HG03457 (cell line): Measurements from ENCODE around the gene APOA1.

Experiments used
- ATAC-seq: cut with Tn5 transposase; IDR thresholded peaks from one replicate; pipeline ENCODE4 v1.9.1; 2021; ENCODE audit warnings: moderate number of reproducible peaks; ENCODE audit not compliant: unreplicated experiment

The APOA1 gene

GRCh38 chr11:116859175-116859574 is 21.8 kb upstream of the APOA1 start:
- no peak for ATAC-seq

GRCh38 chr11:116857936-116858335 is 20.5 kb upstream of the APOA1 start:
- ATAC-seq = no peak

GRCh38 chr11:116857316-116857715 is 19.9 kb upstream of the APOA1 start:
- no peak for ATAC-seq

- ATAC-seq = no peak
Observed at GRCh38 chr11:116856423-116856822, 19.0 kb upstream of the APOA1 start.

GRCh38 chr11:116855413-116855812 is 18.0 kb upstream of the APOA1 start:
- ATAC-seq = no peak

- ATAC-seq = peak; percentile 83
Observed at GRCh38 chr11:116853461-116854073, 16.1 kb upstream of the APOA1 start.

GRCh38 chr11:116852261-116853031 is 15.0 kb upstream of the APOA1 start:
- ATAC-seq = no peak

- no peak for ATAC-seq
Observed at GRCh38 chr11:116851626-116852025, 14.2 kb upstream of the APOA1 start.

GRCh38 chr11:116849486-116849885 is 12.1 kb upstream of the APOA1 start:
- ATAC-seq = no peak

GRCh38 chr11:116849060-116849459 is 11.6 kb upstream of the APOA1 start:
- no peak for ATAC-seq

- no peak for ATAC-seq
Observed at GRCh38 chr11:116847612-116848011, 10.2 kb upstream of the APOA1 start.

- ATAC-seq = no peak
Observed at GRCh38 chr11:116844722-116845121, 7.3 kb upstream of the APOA1 start.

- ATAC-seq = no peak
Observed at GRCh38 chr11:116843661-116844060, 6.2 kb upstream of the APOA1 start.

- ATAC-seq = no peak
Observed at GRCh38 chr11:116842909-116843308, 5.5 kb upstream of the APOA1 start.

GRCh38 chr11:116842117-116842516 is 4.7 kb upstream of the APOA1 start:
- ATAC-seq = no peak

- no peak for ATAC-seq
Observed at GRCh38 chr11:116840746-116841296, 3.4 kb upstream of the APOA1 start.

- no peak for ATAC-seq
Observed at GRCh38 chr11:116840224-116840745, 2.9 kb upstream of the APOA1 start.

- ATAC-seq = no peak
Observed at GRCh38 chr11:116838321-116839084, 1.1 kb upstream of the APOA1 start.

GRCh38 chr11:116836632-116836991 is 810 bp downstream of the APOA1 start:
- ATAC-seq = no peak

GRCh38 chr11:116835791-116836631 is 1.4 kb downstream of the APOA1 start:
- ATAC-seq = peak; percentile 78
